ENCODE measurements around the gene MRPL18. TPM values are rescaled to one million over a fixed set of nuclear protein-coding genes. Genes with fewer than 3 reads are reported as not detected.
A peak's percentile ranks its signal among the peaks of the same experiment; 100 is the strongest.

Gene MRPL18
- total and polyA plus RNA-seq, 3 experiments from 2014 or later = 101 to 130 (median 129) TPM

DNA sequence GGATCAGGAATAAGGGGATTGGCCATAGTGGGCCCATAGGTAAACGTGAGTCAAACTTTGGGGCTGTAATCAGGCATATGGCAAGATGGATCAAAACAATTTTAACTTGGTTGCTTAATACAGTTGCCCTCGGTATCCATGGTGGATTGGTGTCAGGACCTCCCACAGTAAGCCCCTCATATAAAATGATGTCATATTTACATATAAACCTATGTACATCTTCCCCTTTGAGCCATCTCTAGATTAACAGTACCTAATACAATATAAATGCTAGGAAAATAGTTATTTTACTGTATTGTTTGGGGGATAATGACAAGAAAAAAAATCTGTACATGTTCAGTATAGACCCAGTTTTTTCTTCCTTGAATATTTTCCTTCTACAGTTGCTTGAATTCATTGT lies 35.9 kb upstream of the MRPL18 start:
- no peaks in the 10 kb centered on the region for H3K27me3 ChIP-seq (ENCODE audit: insufficient read depth, low read length, poor library complexity, severe bottlenecking)
- no peak overlapping the region for H3K4me3 ChIP-seq (ENCODE audit: low read length)
- H3K4me3 Mint-ChIP-seq = no peak overlapping the region
- POLR2A ChIA-PET = no interaction called here
- peaks cover 38% of the 10 kb centered on the region for H3K36me3 ChIP-seq (ENCODE audit: insufficient read depth, low read length)
- no peaks in the 10 kb centered on the region for H3K9me3 Mint-ChIP-seq
- no peak overlapping the region for H3K27ac ChIP-seq (ENCODE audit: low read depth, low read length)
- CTCF ChIA-PET = no interaction called here
- no peaks in the 10 kb centered on the region for H3K27me3 Mint-ChIP-seq
- no peak overlapping the region for H3K27ac Mint-ChIP-seq
- H3K4me1 Mint-ChIP-seq = peaks cover 0 to 32% (median 5%) of the 10 kb centered on the region in 3 donors
- H3K9me3 ChIP-seq (ENCODE audit: low read length) = no peaks in the 10 kb centered on the region
- H3K36me3 Mint-ChIP-seq = peaks cover 5 to 84% (median 20%) of the 10 kb centered on the region in 3 donors
- no peak for DNase-seq
- no peaks in the 10 kb centered on the region for H3K4me1 ChIP-seq (ENCODE audit: insufficient read depth, low read length)

DNA sequence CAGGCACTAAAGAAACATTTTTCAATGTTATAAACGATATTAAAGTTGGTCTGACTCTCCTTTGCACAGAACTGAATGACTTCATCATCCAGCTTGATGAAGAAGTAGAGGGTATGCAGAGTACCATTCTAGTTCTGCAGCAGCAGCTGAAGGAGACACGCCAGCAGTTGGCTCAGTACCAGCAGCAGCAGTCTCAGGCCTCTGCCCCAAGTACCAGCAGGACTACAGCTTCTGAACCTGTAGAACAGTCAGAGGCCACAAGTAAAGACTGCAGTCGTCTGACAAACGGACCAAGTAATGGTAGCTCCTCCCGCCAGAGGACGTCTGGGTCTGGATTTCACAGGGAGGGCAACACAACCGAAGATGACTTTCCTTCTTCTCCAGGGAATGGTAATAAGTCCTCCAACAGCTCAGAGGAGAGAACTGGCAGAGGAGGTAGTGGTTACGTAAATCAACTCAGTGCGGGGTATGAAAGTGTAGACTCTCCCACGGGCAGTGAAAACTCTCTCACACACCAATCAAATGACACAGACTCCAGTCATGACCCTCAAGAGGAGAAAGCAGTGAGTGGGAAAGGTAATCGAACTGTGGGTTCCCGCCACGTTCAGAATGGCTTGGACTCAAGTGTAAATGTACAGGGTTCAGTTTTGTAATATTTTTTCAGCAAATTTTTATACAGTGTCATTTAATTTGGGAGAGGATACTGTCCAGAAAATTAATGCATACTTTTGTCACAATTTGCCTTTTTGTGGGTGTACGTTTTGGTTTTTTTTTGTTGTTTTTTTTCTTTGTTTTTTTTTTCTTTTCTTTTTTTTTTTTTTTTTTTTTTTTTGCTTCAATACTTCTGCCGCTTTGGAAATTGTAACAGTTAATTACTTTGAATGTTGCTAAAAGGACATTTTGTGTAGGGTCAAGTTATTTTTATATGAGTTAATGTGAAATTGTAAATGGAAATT lies 35.0 kb upstream of the MRPL18 start:
- Histone ChIP-seq H3K9me3 (ENCODE audit: low read length) (no peaks in the 10 kb centered on the region), H3K27ac (ENCODE audit: low read depth, low read length) (no peak overlapping the region), H3K4me3 (ENCODE audit: low read length) (no peak overlapping the region), H3K27me3 (ENCODE audit: insufficient read depth, low read length, poor library complexity, severe bottlenecking) (no peaks in the 10 kb centered on the region), H3K36me3 (ENCODE audit: insufficient read depth, low read length) (peaks cover 38% of the 10 kb centered on the region), H3K4me1 (ENCODE audit: insufficient read depth, low read length) (no peaks in the 10 kb centered on the region)
- CTCF ChIA-PET = no interaction called here
- peaks cover 6 to 31% (median 8%) of the 10 kb centered on the region in 3 donors for H3K4me1 Mint-ChIP-seq
- H3K4me3 Mint-ChIP-seq = peak overlapping the region in 1 of 7 donors; percentile 26
- peak overlapping the region; percentile 27 to 86 (median 58) for H3K27ac Mint-ChIP-seq
- H3K36me3 Mint-ChIP-seq = peaks cover 5 to 78% (median 13%) of the 10 kb centered on the region in 3 donors
- H3K27me3 Mint-ChIP-seq = no peaks in the 10 kb centered on the region
- DNase-seq = no peak
- H3K9me3 Mint-ChIP-seq = no peaks in the 10 kb centered on the region
- POLR2A ChIA-PET = no interaction called here

- DNase-seq = no peak
- ChIA-PET POLR2A (no interaction called here), CTCF (interaction anchor here (0.8 to 1.4 kb wide), 2 partner anchors 13 to 38 kb away, joined by 3 to 4 read pairs; no protein-coding TSS in a partner anchor)
- peak overlapping the region in 2 of 8 donors; percentile 45 to 89 for H3K27ac Mint-ChIP-seq
- H3K27me3 Mint-ChIP-seq = no peaks in the 10 kb centered on the region
- H3K4me1 Mint-ChIP-seq = peaks cover 16 to 42% (median 17%) of the 10 kb centered on the region in 3 donors
- H3K36me3 ChIP-seq (ENCODE audit: insufficient read depth, low read length) = peaks cover 38% of the 10 kb centered on the region
- H3K9me3 ChIP-seq (ENCODE audit: low read length) = no peaks in the 10 kb centered on the region
- no peak overlapping the region for H3K4me3 Mint-ChIP-seq
- H3K4me1 ChIP-seq (ENCODE audit: insufficient read depth, low read length) = peaks cover 8% of the 10 kb centered on the region
- no peak overlapping the region for H3K27ac ChIP-seq (ENCODE audit: low read depth, low read length)
- H3K36me3 Mint-ChIP-seq = peaks cover 5 to 71% (median 13%) of the 10 kb centered on the region in 3 donors
- no peak overlapping the region for H3K4me3 ChIP-seq (ENCODE audit: low read length)
- no peaks in the 10 kb centered on the region for H3K27me3 ChIP-seq (ENCODE audit: insufficient read depth, low read length, poor library complexity, severe bottlenecking)
- H3K9me3 Mint-ChIP-seq = no peaks in the 10 kb centered on the region
Measured at GRCh38 chr6:159756508-159756907, 33.8 kb upstream of the MRPL18 start.

DNA sequence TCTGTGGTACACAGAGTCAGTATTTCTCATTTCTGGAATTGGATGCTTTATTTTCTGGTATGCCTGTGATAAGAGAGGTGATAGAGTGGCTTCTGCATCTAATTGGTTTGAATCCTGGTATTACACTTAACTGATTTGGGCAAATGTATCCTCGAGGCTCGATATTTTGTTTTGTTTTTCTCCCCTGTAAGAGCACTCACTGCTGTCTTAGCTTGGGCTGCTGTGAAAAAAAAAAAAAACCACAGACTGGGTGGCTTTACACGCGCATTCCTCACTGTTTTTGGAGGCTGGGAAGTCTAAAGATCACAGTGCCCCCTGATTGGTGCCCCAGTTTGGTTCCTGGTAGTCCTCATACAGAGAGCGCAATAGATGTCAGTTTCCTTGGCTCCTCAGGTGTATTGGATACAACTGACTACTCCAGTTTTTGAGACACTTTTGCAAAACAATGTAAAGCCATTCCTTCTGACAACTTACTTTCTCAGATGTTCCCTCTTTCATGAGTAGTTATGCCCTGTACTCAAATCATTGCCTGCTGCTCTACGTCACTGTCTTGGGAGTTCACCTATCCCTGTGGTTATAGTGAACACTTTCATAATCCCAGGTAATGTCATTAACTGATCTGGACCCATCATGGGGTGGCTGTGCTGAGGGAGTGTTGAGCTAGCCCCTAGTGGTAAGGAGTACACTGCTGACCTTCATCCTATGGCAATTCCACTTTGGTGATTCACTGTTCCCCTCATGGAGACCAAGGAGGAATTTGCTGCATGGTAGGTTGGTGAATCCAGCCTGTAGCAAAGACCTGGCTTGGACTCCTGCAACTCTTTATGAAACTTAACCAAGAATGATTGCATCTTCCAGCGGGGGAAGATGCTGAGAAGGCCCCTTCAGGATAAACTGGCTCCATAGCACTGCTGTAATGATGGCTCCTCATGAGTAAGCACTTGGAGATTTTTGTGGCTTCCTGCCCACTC lies 32.0 kb upstream of the MRPL18 start:
- H3K4me1 ChIP-seq (ENCODE audit: insufficient read depth, low read length) = peaks cover 17% of the 10 kb centered on the region
- ChIA-PET POLR2A (interaction anchor here (1.4 kb wide), 1 partner anchor 31 kb away, joined by 4 read pairs; the partner anchor contains the start of gene TCP1), CTCF (no interaction called here)
- no peak overlapping the region for H3K4me3 ChIP-seq (ENCODE audit: low read length)
- Mint-ChIP-seq H3K4me3 (peak overlapping the region in 3 of 7 donors; percentile 29 to 46 (median 42)), H3K27me3 (no peaks in the 10 kb centered on the region), H3K9me3 (no peaks in the 10 kb centered on the region), H3K36me3 (peaks cover 5 to 67% (median 13%) of the 10 kb centered on the region in 3 donors), H3K4me1 (peaks cover 22 to 47% (median 24%) of the 10 kb centered on the region in 3 donors), H3K27ac (peak overlapping the region in 7 of 8 donors; percentile 17 to 90 (median 61))
- no peak for DNase-seq
- no peaks in the 10 kb centered on the region for H3K27me3 ChIP-seq (ENCODE audit: insufficient read depth, low read length, poor library complexity, severe bottlenecking)
- no peaks in the 10 kb centered on the region for H3K9me3 ChIP-seq (ENCODE audit: low read length)
- H3K27ac ChIP-seq (ENCODE audit: low read depth, low read length) = no peak overlapping the region
- H3K36me3 ChIP-seq (ENCODE audit: insufficient read depth, low read length) = peaks cover 30% of the 10 kb centered on the region

GRCh38 chr6:159759645-159760044 lies 30.6 kb upstream of the MRPL18 start:
- H3K27ac ChIP-seq (ENCODE audit: low read depth, low read length) = no peak overlapping the region
- H3K4me1 Mint-ChIP-seq = peaks cover 21 to 41% (median 24%) of the 10 kb centered on the region in 3 donors
- H3K27ac Mint-ChIP-seq = peak overlapping the region in 7 of 8 donors; percentile 17 to 98 (median 64)

DNA sequence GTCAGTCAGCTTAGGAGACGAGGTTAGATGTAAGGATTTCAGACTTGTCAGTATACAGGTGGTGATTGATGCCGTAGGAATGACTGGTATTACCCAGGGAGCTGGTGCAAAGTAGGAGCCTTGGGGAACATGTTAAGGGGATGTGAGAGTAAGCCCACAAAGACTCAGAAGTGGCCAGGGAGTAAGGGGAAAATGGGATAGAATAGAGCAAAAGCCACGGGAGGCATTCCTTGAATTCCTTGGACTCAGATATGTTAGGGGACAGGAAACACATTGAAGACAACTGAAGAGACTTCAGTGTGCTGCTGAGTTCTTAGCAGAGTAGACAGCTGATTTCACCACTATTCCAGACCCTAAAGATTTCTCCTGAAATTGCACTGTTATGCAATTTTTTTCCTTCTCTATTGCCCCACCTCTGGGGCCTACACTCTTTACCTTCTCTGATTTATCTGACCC lies 29.6 kb upstream of the MRPL18 start:
- H3K4me3 Mint-ChIP-seq = peak overlapping the region; percentile 92 to 99 (median 96)
- Histone ChIP-seq H3K4me3 (ENCODE audit: low read length) (peak overlapping the region; percentile 96), H3K36me3 (ENCODE audit: insufficient read depth, low read length) (peaks cover 16% of the 10 kb centered on the region), H3K9me3 (ENCODE audit: low read length) (no peaks in the 10 kb centered on the region), H3K27me3 (ENCODE audit: insufficient read depth, low read length, poor library complexity, severe bottlenecking) (no peaks in the 10 kb centered on the region), H3K27ac (ENCODE audit: low read depth, low read length) (peak overlapping the region; percentile 99), H3K4me1 (ENCODE audit: insufficient read depth, low read length) (peaks cover 17% of the 10 kb centered on the region)
- CTCF ChIA-PET = interaction anchor here (0.8 to 6.1 kb wide), 6 partner anchors 9 to 103 kb away, joined by 3 to 25 read pairs (median 4); partner anchors contain the start of gene SOD2
- POLR2A ChIA-PET = interaction anchor here (0.6 to 4.7 kb wide), 6 partner anchors 28 to 69 kb away, joined by 3 to 76 read pairs (median 13); partner anchors contain the start of genes MRPL18, TCP1 and WTAP
- DNase-seq = no peak
- peaks cover 0 to 53% (median 11%) of the 10 kb centered on the region in 3 donors for H3K36me3 Mint-ChIP-seq
- H3K27ac Mint-ChIP-seq = peak overlapping the region; percentile 74 to 99 (median 98)
- H3K27me3 Mint-ChIP-seq = no peaks in the 10 kb centered on the region
- H3K9me3 Mint-ChIP-seq = no peaks in the 10 kb centered on the region
- peaks cover 21 to 36% (median 24%) of the 10 kb centered on the region in 3 donors for H3K4me1 Mint-ChIP-seq

More at GRCh38 chr6:159759645-159760044, 30.6 kb upstream of the MRPL18 start:
- ChIA-PET CTCF (interaction anchor here (6.1 kb wide), 1 partner anchor 68 kb away, joined by 25 read pairs; the partner anchor contains the start of gene SOD2), POLR2A (interaction anchor here (0.8 to 2.5 kb wide), 3 partner anchors 30 to 32 kb away, joined by 4 to 18 read pairs (median 8); partner anchors contain the start of genes TCP1 and WTAP)
- Histone ChIP-seq H3K9me3 (ENCODE audit: low read length) (no peaks in the 10 kb centered on the region), H3K36me3 (ENCODE audit: insufficient read depth, low read length) (peaks cover 21% of the 10 kb centered on the region), H3K4me1 (ENCODE audit: insufficient read depth, low read length) (peaks cover 17% of the 10 kb centered on the region), H3K27me3 (ENCODE audit: insufficient read depth, low read length, poor library complexity, severe bottlenecking) (no peaks in the 10 kb centered on the region), H3K4me3 (ENCODE audit: low read length) (no peak overlapping the region)
- H3K36me3 Mint-ChIP-seq = peaks cover 5 to 58% (median 13%) of the 10 kb centered on the region in 3 donors
- peak overlapping the region; percentile 1 to 99 (median 32) for H3K4me3 Mint-ChIP-seq
- no peak for DNase-seq
- no peaks in the 10 kb centered on the region for H3K27me3 Mint-ChIP-seq
- H3K9me3 Mint-ChIP-seq = no peaks in the 10 kb centered on the region

Data from CD8-positive, alpha-beta memory T cell (primary cell).